ENCODE data around the gene ZBTB7C. TPM values are rescaled to one million over a fixed set of nuclear protein-coding genes. Genes with fewer than 3 reads are reported as not detected.

ZBTB7C gene
- polyA plus RNA-seq, 1 donor (not counting 4 experiments of a cell fraction or from before 2014, with no cell fraction given) = 0.58 TPM

GRCh38 chr18:48122816-48123215, 286.4 kb downstream of the ZBTB7C start:
- H3K9me3 ChIP-seq (ENCODE audit: control insufficient read depth, low read depth, low read length) = no peaks in the 10 kb centered on the region
- peaks cover 11% of the 10 kb centered on the region for H3K4me1 ChIP-seq (ENCODE audit: control insufficient read depth, extremely low read depth, insufficient read depth, low read length)
- H3K27ac ChIP-seq (ENCODE audit: control insufficient read depth, insufficient read depth, low read length) = no peak overlapping the region
- peaks cover 6% of the 10 kb centered on the region for H3K27me3 ChIP-seq (ENCODE audit: control insufficient read depth, extremely low read depth, insufficient read depth, low read length)
- H3K9me1 ChIP-seq (ENCODE audit: control insufficient read depth, extremely low read depth, insufficient read depth, low read length) = no peaks in the 10 kb centered on the region
- H4K20me1 ChIP-seq (ENCODE audit: control insufficient read depth, extremely low read depth, insufficient read depth, low read length) = no peaks in the 10 kb centered on the region
- dilution Hi-C loops (cut with MboI; ENCODE audit: extremely low pct_ligation_motif_present, low sequenced_read_pairs) = no loop called here
- H3K4me2 ChIP-seq (ENCODE audit: control insufficient read depth, extremely low read depth, insufficient read depth, low read depth, low read length) = no peak overlapping the region
- no peaks in the 10 kb centered on the region for H3K79me2 ChIP-seq (ENCODE audit: control insufficient read depth, insufficient read depth, low read length)
- DNase-seq (ENCODE audit: low read depth, low spot score) (no peak), FAIRE-seq (no peak)
- H3K9ac ChIP-seq (ENCODE audit: control insufficient read depth, extremely low read depth, insufficient read depth, low read length) = no peak overlapping the region
- no peak for TF ChIP-seq EZH2 (IDR thresholded peaks at IDR 0.05; ENCODE audit: low read length)
- no peak for TF ChIP-seq CTCF (optimal IDR thresholded peaks at IDR 0.05 in 1 of 3, IDR thresholded peaks at IDR 0.05 in 1 of 3, conservative IDR thresholded peaks at IDR 0.05 in 1 of 3; ENCODE audit: extremely low read depth in 1 of 3, insufficient read depth in 2 of 3, low read length in 3 of 3)
- no peaks in the 10 kb centered on the region for H3K36me3 ChIP-seq (ENCODE audit: control insufficient read depth in 2 of 2, extremely low read depth in 1 of 2, insufficient read depth in 2 of 2, low read length in 2 of 2)
- H3K4me3 ChIP-seq (ENCODE audit: control insufficient read depth in 2 of 3, extremely low read depth in 1 of 3, insufficient read depth in 2 of 3, low read depth in 1 of 3, low read length in 3 of 3) = no peak overlapping the region
- no peak overlapping the region for H2AFZ ChIP-seq (ENCODE audit: control insufficient read depth, low read length)

- H4K20me1 ChIP-seq (ENCODE audit: control insufficient read depth, extremely low read depth, insufficient read depth, low read length) = no peaks in the 10 kb centered on the region
- no peak for FAIRE-seq
These were observed 286.8 kb downstream of the ZBTB7C start for GRCh38 chr18:48122376-48122775.

More at GRCh38 chr18:48122376-48122775, 286.8 kb downstream of the ZBTB7C start:
- Histone ChIP-seq H3K27ac (ENCODE audit: control insufficient read depth, insufficient read depth, low read length) (no peak overlapping the region), H3K79me2 (ENCODE audit: control insufficient read depth, insufficient read depth, low read length) (no peaks in the 10 kb centered on the region), H3K27me3 (ENCODE audit: control insufficient read depth, extremely low read depth, insufficient read depth, low read length) (peaks cover 6% of the 10 kb centered on the region), H3K36me3 (ENCODE audit: control insufficient read depth in 2 of 2, extremely low read depth in 1 of 2, insufficient read depth in 2 of 2, low read length in 2 of 2) (no peaks in the 10 kb centered on the region), H3K4me3 (ENCODE audit: control insufficient read depth in 2 of 3, extremely low read depth in 1 of 3, insufficient read depth in 2 of 3, low read depth in 1 of 3, low read length in 3 of 3) (no peak overlapping the region), H3K9ac (ENCODE audit: control insufficient read depth, extremely low read depth, insufficient read depth, low read length) (no peak overlapping the region), H3K9me1 (ENCODE audit: control insufficient read depth, extremely low read depth, insufficient read depth, low read length) (no peaks in the 10 kb centered on the region), H2AFZ (ENCODE audit: control insufficient read depth, low read length) (no peak overlapping the region), H3K4me2 (ENCODE audit: control insufficient read depth, extremely low read depth, insufficient read depth, low read depth, low read length) (no peak overlapping the region), H3K9me3 (ENCODE audit: control insufficient read depth, low read depth, low read length) (no peaks in the 10 kb centered on the region), H3K4me1 (ENCODE audit: control insufficient read depth, extremely low read depth, insufficient read depth, low read length) (peaks cover 11% of the 10 kb centered on the region)
- dilution Hi-C loops (cut with MboI; ENCODE audit: extremely low pct_ligation_motif_present, low sequenced_read_pairs) = no loop called here
- DNase-seq (ENCODE audit: low read depth, low spot score) = no peak
- TF ChIP-seq EZH2 (IDR thresholded peaks at IDR 0.05; ENCODE audit: low read length) = no peak
- TF ChIP-seq CTCF (optimal IDR thresholded peaks at IDR 0.05 in 1 of 3, IDR thresholded peaks at IDR 0.05 in 1 of 3, conservative IDR thresholded peaks at IDR 0.05 in 1 of 3; ENCODE audit: extremely low read depth in 1 of 3, insufficient read depth in 2 of 3, low read length in 3 of 3) = no peak
